Kidney (tissue), 14 donors: ENCODE data around the gene GPR37. TPM values are rescaled to one million over a fixed set of nuclear protein-coding genes. Genes with fewer than 3 reads are reported as not detected.
A peak's percentile ranks its signal among the peaks of the same experiment; 100 is the strongest.

Experiments used
- DNase-seq, 5 donors: peaks; one replicate each; pipeline ENCODE4 v3.0.0-alpha.2; 2013 to 2020
- FAIRE-seq: peaks from 2 replicates; lab custom pipeline; 2012; peaks lifted over from hg19 to GRCh38; lab: Jason Lieb, UNC
- H3K27ac ChIP-seq, 2 donors: one replicate each; pipeline ENCODE4 v1.7.0; 2013; ENCODE audit warnings: low read depth in 2 of 2, low read length in 2 of 2, inconsistent platforms in 1 of 2
- H3K27me3 ChIP-seq: one replicate; pipeline ENCODE4 v1.7.1; 2013; ENCODE audit warnings: low read length, inconsistent platforms; ENCODE audit not compliant: control insufficient read depth, insufficient read depth
- H3K36me3 ChIP-seq, 3 donors: one replicate each; pipeline versions ENCODE4 v1.7.0 to v1.7.1; 2013; ENCODE audit warnings: low read length in 3 of 3, control low read depth in 1 of 3, inconsistent platforms in 1 of 3; ENCODE audit not compliant: insufficient read depth in 3 of 3, control insufficient read depth in 2 of 3
- H3K4me1 ChIP-seq, 3 donors: one replicate each; pipeline versions ENCODE4 v1.7.0 to v1.7.1; 2013; ENCODE audit warnings: low read length in 3 of 3, inconsistent platforms in 1 of 3, low read depth in 1 of 3; ENCODE audit not compliant: control insufficient read depth in 2 of 3, insufficient read depth in 2 of 3
- H3K4me3 ChIP-seq, 3 donors: one replicate each; pipeline versions ENCODE4 v1.7.0 to v1.8.1; 2013; ENCODE audit warnings: low read length in 3 of 3, control low read depth in 1 of 3, inconsistent platforms in 1 of 3
- H3K9ac ChIP-seq, 3 donors: one replicate each; pipeline versions ENCODE4 v1.7.0 to v1.7.1; 2013; ENCODE audit warnings: low read length in 3 of 3, control low read depth in 1 of 3, inconsistent platforms in 1 of 3
- H3K9me3 ChIP-seq, 3 donors: one replicate each; pipeline versions ENCODE4 v1.7.0 to v1.7.1; 2013; ENCODE audit warnings: low read length in 3 of 3, control low read depth in 1 of 3, inconsistent platforms in 1 of 3; ENCODE audit not compliant: control insufficient read depth in 2 of 3, insufficient read depth in 1 of 3
- intact Hi-C: fragments of 100-400 bp; cut with DNase I; formaldehyde crosslinking; loops from one replicate; pipeline ENCODE4 v1.11.1; 2022
- polyA plus RNA-seq: library from polyadenylated mRNA; stranded (reverse); fragments of 350-450 nt; fragmentation: Illumina TruSeq; extraction: RNeasy Lipid Tissue Mini Kit (QIAGEN cat#74804); gene quantifications from one replicate; pipeline ENCODE4 v1.2.3, GENCODE V29; 2014; ENCODE audit warnings: low read depth, low replicate concordance; ENCODE audit not compliant: insufficient read depth
- total RNA-seq: library from RNA; stranded (reverse); fragmentation: NEBNext Ultra II Directional; extraction: Animal tissue kit (Norgen Biotek cat#: 25700); gene quantifications from one replicate; pipeline ENCODE4 v1.2.1, GENCODE V29; 2021
- TF ChIP-seq, protein P1 (sequence below): IDR thresholded peaks from 3 replicates; pipeline ENCODE4 v1.5.1; 2012; ENCODE audit warnings: mild to moderate bottlenecking, moderate library complexity, borderline replicate concordance; ENCODE audit not compliant: insufficient read depth; ENCODE audit errors: extremely low read depth
- donor health status: control.
- donor health status: control.
- donor health status: control.
- donor health status: control.
- donor health status: control.
- donor health status: DM: yes; HTN: yes; CAD: no.
- donor health status: Normal renal cell carcinoma (clear cell type).

The GPR37 gene
- total and polyA plus RNA-seq, 2 donors from 2014 or later, result 0.60 to 4.4 TPM

DNA sequence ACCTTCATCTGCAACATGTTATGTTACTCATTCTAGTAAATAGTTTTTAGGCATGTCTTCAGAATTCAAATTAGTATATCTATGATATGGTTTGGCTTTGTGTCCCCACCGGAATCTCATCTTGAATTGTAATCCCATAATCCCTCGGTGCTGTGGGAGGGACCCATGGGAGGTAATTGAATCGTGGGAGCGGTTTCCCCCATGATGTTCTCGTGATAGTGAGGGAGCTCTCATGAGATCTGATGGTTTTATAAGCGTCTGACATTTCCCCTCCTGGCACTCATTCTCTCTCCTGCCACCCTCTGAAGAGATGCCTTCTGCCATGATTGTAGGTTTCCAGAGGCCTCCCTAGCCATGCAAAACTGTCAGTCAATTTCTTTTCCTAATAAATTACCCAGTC, 20.4 kb upstream of the GPR37 start:
- TF ChIP-seq, protein P1, sequence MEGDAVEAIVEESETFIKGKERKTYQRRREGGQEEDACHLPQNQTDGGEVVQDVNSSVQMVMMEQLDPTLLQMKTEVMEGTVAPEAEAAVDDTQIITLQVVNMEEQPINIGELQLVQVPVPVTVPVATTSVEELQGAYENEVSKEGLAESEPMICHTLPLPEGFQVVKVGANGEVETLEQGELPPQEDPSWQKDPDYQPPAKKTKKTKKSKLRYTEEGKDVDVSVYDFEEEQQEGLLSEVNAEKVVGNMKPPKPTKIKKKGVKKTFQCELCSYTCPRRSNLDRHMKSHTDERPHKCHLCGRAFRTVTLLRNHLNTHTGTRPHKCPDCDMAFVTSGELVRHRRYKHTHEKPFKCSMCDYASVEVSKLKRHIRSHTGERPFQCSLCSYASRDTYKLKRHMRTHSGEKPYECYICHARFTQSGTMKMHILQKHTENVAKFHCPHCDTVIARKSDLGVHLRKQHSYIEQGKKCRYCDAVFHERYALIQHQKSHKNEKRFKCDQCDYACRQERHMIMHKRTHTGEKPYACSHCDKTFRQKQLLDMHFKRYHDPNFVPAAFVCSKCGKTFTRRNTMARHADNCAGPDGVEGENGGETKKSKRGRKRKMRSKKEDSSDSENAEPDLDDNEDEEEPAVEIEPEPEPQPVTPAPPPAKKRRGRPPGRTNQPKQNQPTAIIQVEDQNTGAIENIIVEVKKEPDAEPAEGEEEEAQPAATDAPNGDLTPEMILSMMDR, result no peak

DNA sequence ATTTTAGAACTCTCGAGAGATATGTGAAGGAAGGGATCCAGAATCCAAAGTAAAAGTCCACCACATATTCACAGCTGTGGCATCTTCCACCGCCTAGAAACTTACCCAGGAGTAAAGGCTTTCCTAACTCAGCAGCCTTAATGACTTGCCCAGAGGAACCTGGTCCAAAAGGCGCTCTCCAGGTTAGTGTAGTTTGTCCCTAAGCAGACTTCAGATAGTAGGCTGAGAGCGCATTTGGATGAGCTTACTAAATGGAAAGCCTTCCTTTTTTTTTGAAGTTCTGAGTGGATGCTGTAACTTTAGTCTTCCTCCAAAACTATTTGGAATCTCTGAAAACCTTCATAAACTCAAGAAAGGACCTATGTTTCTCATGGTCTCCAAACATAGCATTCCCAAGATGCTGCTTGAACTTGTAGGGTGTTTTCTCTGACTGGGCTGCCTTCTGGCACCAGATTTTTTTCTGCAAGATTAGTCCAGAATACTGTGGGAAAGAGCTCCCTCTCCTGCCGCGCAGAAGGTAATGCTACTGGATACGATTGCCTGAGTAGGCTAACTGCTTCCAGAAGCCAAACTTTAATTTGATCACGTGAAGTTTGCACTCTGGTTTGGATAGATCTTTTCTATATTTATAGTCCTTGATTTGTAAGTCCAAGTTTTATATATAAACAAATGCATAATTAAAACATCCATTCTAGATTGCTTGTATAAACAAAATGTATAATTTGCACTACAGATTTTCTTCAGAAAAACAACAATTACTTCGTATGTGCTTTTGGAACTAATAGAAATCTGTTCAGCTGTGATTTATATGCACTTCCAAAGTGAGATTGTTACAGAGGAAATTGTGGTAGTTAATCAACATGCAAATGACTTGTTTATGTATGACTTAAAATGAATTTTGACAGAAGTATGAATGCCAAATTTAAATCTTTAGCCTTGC, 19.6 kb upstream of the GPR37 start:
- intact Hi-C loops, result no loop called here
- Histone ChIP-seq H3K9ac (no peak overlapping the region), H3K4me1 (no peaks in the 10 kb centered on the region), H3K27ac (no peak overlapping the region), H3K9me3 (no peaks in the 10 kb centered on the region), H3K36me3 (no peaks in the 10 kb centered on the region), H3K4me3 (no peak overlapping the region), H3K27me3 (no peaks in the 10 kb centered on the region)
- DNase-seq (peak in 4 of 5 donors; percentile 52 to 79 (median 70)), FAIRE-seq (peak; percentile 81)
- TF ChIP-seq, protein P1, result peak; percentile 73

More for the DNA sequence above, 20.4 kb upstream of the GPR37 start:
- intact Hi-C loops, result no loop called here
- Histone ChIP-seq H3K9ac (no peak overlapping the region), H3K27me3 (no peaks in the 10 kb centered on the region), H3K27ac (no peak overlapping the region), H3K4me1 (no peaks in the 10 kb centered on the region), H3K36me3 (no peaks in the 10 kb centered on the region), H3K9me3 (no peaks in the 10 kb centered on the region), H3K4me3 (no peak overlapping the region)
- peak in 1 of 5 donors; percentile 8 for DNase-seq
- FAIRE-seq, result no peak

DNA sequence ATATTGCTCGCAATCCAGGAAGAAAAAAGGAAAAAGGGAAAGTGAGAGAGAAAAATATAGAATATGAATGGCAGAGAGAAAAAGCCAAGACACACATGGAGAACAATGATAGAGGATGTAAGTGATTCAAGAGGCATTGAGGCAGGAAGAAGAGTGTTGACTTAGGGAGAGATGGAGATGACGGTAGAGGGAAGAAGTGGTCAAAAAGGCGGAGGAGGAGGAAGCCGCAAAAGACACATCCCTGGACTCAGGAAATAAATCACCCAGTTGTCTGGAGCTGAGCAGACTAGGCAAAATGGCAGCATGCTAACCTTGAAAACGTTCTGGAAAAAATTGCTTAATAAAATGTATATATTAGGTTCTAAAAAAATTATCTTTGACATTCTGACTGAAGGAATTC, 17.7 kb upstream of the GPR37 start:
- FAIRE-seq (no peak), DNase-seq (no peak)
- no peaks in the 10 kb centered on the region for H3K4me1 ChIP-seq
- intact Hi-C loops, result no loop called here
- H3K27me3 ChIP-seq, result no peaks in the 10 kb centered on the region
- H3K27ac ChIP-seq, result no peak overlapping the region
- TF ChIP-seq, protein P1, result no peak
- no peak overlapping the region for H3K4me3 ChIP-seq
- H3K9me3 ChIP-seq, result no peaks in the 10 kb centered on the region
- no peak overlapping the region for H3K9ac ChIP-seq
- H3K36me3 ChIP-seq, result no peaks in the 10 kb centered on the region
